ENCODE data around the gene SLC7A7. TPM values are rescaled to one million over a fixed set of nuclear protein-coding genes. Genes with fewer than 3 reads are reported as not detected.

SLC7A7 gene
- total RNA-seq, 1 experiment from 2014 or later = 443 TPM

GRCh38 chr14:22802860-22803686, 12.2 kb downstream of the SLC7A7 start:
- no TSS peak for BruUV-seq (replicated peaks)
- intact Hi-C loops (cut with micrococcal nuclease; ENCODE audit: unreplicated experiment) = no loop called here

GRCh38 chr14:22801716-22802115, 13.5 kb downstream of the SLC7A7 start:
- Histone ChIP-seq H3K36me3 (ENCODE audit: control insufficient read depth, insufficient read depth, low read length) (no peaks in the 10 kb centered on the region; the same call in 1 of the 2 replicates), H3K4me3 (ENCODE audit: low read depth, low read length) (no peak overlapping the region), H3K27me3 (replicated peaks; ENCODE audit: control insufficient read depth, insufficient read depth, low read length) (no peaks in the 10 kb centered on the region), H3K9me3 (no peaks in the 10 kb centered on the region), H3K4me1 (peaks cover 70% of the 10 kb centered on the region)
- Mint-ChIP-seq H3K4me1 (ENCODE audit: low read depth, unreplicated experiment) (peaks cover 73% of the 10 kb centered on the region), H3K9me3 (ENCODE audit: unreplicated experiment) (no peaks in the 10 kb centered on the region), H3K4me3 (ENCODE audit: unreplicated experiment) (no peak overlapping the region), H3K27ac (ENCODE audit: unreplicated experiment) (no peak overlapping the region), H3K27me3 (ENCODE audit: insufficient read depth, unreplicated experiment) (no peaks in the 10 kb centered on the region), H3K36me3 (ENCODE audit: insufficient read depth, unreplicated experiment) (peaks cover 94% of the 10 kb centered on the region)
- TF ChIP-seq CTCF (IDR thresholded peaks at IDR 0.05; ENCODE audit: insufficient read depth in 1 of 2, low read depth in 1 of 2, low read length in 1 of 2, severe bottlenecking in 1 of 2, unreplicated experiment in 1 of 2) = no peak
- no TSS peak for BruUV-seq (replicated peaks)
- ChIA-PET POLR2A (interaction anchor here (0.5 kb wide), 1 partner anchor 178 kb away, joined by 5 read pairs; no protein-coding TSS in a partner anchor), CTCF (no interaction called here)
- intact Hi-C loops (cut with micrococcal nuclease; ENCODE audit: unreplicated experiment) = no loop called here
- no peak for DNase-seq

More at GRCh38 chr14:22802860-22803686, 12.2 kb downstream of the SLC7A7 start:
- H3K9me3 ChIP-seq = no peaks in the 10 kb centered on the region
- DNase-seq = no peak
- H3K9me3 Mint-ChIP-seq (ENCODE audit: unreplicated experiment) = no peaks in the 10 kb centered on the region
- peak overlapping the region; percentile 62 for H3K27ac Mint-ChIP-seq (ENCODE audit: unreplicated experiment)
- no peaks in the 10 kb centered on the region for H3K27me3 Mint-ChIP-seq (ENCODE audit: insufficient read depth, unreplicated experiment)
- H3K4me1 ChIP-seq = peaks cover 67% of the 10 kb centered on the region
- ChIA-PET CTCF (no interaction called here), POLR2A (no interaction called here)
- peaks cover 73% of the 10 kb centered on the region for H3K4me1 Mint-ChIP-seq (ENCODE audit: low read depth, unreplicated experiment)
- H3K36me3 Mint-ChIP-seq (ENCODE audit: insufficient read depth, unreplicated experiment) = peaks cover 94% of the 10 kb centered on the region
- no peaks in the 10 kb centered on the region; the same call in 1 of the 2 replicates for H3K36me3 ChIP-seq (ENCODE audit: control insufficient read depth, insufficient read depth, low read length)
- no peak overlapping the region for H3K4me3 Mint-ChIP-seq (ENCODE audit: unreplicated experiment)
- TF ChIP-seq CTCF (IDR thresholded peaks at IDR 0.05; ENCODE audit: insufficient read depth in 1 of 2, low read depth in 1 of 2, low read length in 1 of 2, severe bottlenecking in 1 of 2, unreplicated experiment in 1 of 2) = no peak
- H3K4me3 ChIP-seq (ENCODE audit: low read depth, low read length) = no peak overlapping the region
- no peaks in the 10 kb centered on the region for H3K27me3 ChIP-seq (replicated peaks; ENCODE audit: control insufficient read depth, insufficient read depth, low read length)

- no peaks in the 10 kb centered on the region for H3K27me3 ChIP-seq (replicated peaks; ENCODE audit: control insufficient read depth, insufficient read depth, low read length)
- POLR2A ChIA-PET = no interaction called here
Measured at GRCh38 chr14:22800346-22800745, 14.9 kb downstream of the SLC7A7 start.

More at GRCh38 chr14:22800346-22800745, 14.9 kb downstream of the SLC7A7 start:
- Mint-ChIP-seq H3K9me3 (ENCODE audit: unreplicated experiment) (no peaks in the 10 kb centered on the region), H3K27me3 (ENCODE audit: insufficient read depth, unreplicated experiment) (no peaks in the 10 kb centered on the region), H3K36me3 (ENCODE audit: insufficient read depth, unreplicated experiment) (peaks cover 94% of the 10 kb centered on the region), H3K4me3 (ENCODE audit: unreplicated experiment) (no peak overlapping the region), H3K27ac (ENCODE audit: unreplicated experiment) (peak overlapping the region; percentile 16), H3K4me1 (ENCODE audit: low read depth, unreplicated experiment) (peaks cover 83% of the 10 kb centered on the region)
- peaks cover 73% of the 10 kb centered on the region for H3K4me1 ChIP-seq
- H3K9me3 ChIP-seq = no peaks in the 10 kb centered on the region
- CTCF ChIA-PET = no interaction called here
- intact Hi-C loops (cut with micrococcal nuclease; ENCODE audit: unreplicated experiment) = no loop called here
- H3K4me3 ChIP-seq (ENCODE audit: low read depth, low read length) = no peak overlapping the region
- TF ChIP-seq CTCF (IDR thresholded peaks at IDR 0.05; ENCODE audit: insufficient read depth in 1 of 2, low read depth in 1 of 2, low read length in 1 of 2, severe bottlenecking in 1 of 2, unreplicated experiment in 1 of 2) = no peak
- DNase-seq = no peak
- H3K36me3 ChIP-seq (ENCODE audit: control insufficient read depth, insufficient read depth, low read length) = peaks cover 2% of the 10 kb centered on the region; the same call in 1 of the 2 replicates
- no TSS peak for BruUV-seq (replicated peaks)

Data from Caco-2 (cell line).